LoVo (cell line): ENCODE data around the gene XYLB.
"Not testable (repeated sequence)": the region's sequence is repeated elsewhere in the genome, so short reads cannot be mapped to it uniquely, and the experiment has no call there.

ENCODE experiments used
- DNase-seq: peaks from one replicate; pipeline ENCODE4 v3.0.0-alpha.2; 2016; ENCODE audit warnings: low spot score

The XYLB gene

DNA sequence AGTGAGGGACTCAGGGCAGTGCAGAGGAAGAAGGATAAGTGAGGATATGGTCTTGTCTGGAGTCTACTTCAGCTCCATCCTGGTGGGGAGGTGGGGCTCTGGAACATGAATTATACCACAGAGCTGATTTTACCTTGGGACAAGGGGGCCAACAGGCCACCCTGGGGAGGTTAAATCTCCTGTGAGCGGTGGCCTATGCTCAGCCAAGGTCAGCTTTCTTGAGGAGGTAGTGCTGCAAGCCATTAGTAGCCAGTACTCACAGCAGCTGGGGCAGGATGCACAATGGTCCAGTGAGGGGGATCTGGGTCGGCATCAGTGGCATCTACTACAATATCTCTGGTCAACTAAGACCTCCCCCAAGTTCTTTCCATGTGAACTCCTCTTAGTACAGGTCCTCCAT lies 49.7 kb downstream of the XYLB start:
- no peak for DNase-seq

DNA sequence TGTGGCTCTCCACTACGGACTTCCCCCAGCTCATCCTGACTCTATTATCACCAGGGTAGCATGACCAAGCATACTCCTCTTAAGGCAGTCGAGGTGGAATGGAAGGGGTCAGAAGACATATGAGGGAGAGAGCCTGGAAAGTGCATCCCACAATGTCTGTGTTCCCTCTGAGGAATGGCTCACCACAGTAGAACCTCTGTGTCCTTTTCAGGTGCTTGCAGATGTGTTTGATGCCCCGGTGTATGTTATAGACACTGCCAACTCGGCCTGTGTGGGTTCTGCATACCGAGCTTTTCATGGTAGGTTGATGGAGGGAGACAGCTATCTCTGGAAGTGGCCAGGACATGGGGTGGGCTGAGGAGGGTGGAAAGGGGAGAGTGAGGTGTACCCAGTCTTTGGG lies 50.3 kb downstream of the XYLB start:
- DNase-seq = no peak

DNA sequence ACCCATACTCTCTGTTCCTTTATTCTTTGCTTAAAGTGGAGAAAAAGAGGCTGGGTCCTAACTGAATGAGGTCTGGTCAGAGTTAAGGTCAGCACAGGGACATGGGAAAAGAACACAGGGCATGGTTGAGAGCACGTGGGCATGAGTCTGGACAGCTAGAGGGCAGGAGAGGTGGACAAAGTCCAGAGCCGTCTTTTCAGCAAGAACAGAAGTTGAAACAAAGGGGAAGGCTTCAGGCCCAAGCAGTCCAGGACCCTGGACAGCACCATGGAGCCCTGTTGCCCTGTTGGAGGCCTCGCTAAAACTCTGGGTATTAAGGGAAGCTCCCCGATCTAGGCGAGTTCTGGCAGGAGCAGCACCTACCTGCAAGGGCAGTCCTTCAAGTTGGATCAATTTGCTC lies 50.7 kb downstream of the XYLB start:
- DNase-seq = no peak

DNA sequence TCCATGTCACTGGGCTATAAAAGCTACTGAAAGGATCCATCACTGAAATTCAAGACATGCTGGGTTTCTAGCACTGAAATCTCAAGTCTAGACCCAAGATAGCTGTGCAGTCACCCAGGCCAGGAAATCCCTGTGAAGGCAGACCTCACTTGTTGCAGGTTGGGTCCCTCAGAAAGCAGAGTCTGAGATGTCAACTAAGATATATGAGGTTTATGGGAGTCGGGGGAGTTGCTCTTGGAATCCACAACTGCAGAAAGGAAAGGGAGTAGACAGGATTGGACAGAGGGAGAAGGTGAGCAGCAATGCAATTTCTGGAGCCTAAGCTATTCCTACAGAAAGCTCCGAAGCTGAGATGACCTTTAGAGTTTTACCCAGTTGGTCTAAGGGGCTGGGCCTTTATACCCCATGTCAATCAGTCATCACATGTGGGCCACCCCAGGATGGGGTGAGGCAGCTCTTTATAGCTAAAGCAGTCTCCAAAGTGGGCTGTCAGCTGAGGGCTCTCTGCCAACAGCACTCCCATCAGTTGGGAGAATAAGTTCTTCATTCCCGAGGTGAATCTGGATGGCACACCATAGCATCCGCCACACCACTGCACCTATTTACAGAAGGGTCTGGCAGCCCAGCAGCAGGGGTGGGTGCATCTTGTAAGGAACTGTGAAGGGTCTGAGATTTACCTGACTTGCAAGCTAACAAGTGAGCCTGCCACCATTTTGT lies 54.8 kb downstream of the XYLB start:
- DNase-seq = no peak

DNA sequence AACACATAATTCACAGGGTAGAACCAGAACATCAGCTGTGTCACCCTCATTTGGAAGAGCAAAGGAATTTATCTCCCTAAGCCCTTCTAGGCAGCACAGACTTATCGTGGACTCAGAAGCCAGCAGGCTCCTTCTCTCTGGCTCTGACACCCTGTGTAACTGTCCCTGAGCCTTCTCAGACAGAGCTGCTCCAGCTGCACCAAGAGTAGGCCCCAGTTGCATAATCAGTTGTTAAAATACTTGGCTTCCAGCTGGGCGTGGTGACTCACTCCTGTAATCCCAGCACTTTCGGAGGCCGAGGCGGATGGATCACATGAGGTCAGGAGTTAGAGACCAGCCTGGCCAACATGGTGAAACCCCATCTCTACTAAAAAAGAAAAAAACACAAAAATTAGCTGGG lies 57.7 kb downstream of the XYLB start:
- no peak for DNase-seq

DNA sequence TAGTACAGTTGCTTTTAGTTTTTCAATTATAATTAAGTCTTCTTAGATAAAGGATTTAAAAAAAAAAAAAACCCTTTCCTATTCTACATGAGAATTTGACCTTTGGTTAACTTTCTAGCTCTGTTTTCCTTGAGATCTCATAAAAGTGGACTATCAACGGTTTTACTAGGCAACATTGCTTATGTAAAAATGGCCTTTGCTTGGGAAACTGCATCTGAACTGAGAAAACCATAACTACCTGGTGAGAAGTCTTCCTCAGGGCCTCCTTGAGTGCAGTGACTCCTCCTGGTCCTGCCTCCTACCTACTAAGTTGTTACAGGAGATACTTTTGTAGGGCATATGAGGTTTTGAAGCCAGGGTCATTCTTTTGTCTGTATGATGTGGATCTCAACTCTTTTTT lies 65.0 kb downstream of the XYLB start:
- no peak for DNase-seq

DNA sequence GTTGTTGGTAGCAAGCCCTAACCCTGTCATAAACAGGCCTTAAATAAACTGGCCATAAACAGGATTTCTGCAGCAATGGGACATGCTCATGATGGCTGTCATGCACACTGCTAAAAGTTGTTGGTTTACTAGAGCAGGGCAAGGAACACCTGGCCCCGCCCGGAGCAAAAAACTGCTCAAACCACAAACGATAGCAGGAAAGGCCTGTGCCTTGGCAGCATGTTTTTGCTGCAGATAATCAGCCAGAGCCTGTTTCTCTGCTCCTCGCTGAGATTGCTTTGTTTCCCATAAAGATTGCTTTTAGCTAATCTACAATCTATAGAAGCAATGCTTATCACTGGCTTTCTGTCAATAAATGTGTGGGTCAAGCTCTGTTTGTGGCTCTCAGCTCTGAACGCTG lies 74.2 kb downstream of the XYLB start:
- not testable (repeated sequence) for DNase-seq

DNA sequence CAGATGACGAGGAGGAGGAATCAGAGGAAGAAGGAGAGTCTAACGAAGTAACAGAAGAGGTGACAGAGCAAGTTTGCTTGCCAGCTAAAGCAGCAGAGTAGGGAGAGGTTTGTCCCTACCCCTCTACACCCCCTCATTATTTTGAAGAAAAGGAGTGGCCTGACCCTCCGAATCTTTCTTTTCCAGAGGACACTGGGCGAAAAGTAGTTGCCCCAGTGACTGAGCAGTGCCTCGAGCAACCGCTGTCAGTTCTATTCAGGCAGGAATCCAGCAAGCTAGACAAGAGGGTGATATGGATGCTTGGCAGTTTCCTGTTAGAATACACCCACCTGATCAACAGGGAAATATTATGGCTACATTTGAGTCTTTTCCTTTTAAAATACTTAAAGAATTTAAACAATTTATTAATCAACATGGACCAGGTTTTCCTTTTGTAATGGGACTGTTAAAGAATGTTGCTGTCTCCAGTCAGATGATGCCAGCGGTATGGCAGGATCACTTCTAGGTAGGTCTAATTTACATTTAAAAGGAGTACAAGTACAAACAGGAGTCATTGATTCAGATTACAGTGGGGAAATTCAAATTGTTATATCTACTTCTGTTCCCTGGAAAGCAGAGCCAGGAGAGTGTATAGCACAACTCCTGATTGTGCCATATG lies 75.2 kb downstream of the XYLB start:
- DNase-seq = no peak

DNA sequence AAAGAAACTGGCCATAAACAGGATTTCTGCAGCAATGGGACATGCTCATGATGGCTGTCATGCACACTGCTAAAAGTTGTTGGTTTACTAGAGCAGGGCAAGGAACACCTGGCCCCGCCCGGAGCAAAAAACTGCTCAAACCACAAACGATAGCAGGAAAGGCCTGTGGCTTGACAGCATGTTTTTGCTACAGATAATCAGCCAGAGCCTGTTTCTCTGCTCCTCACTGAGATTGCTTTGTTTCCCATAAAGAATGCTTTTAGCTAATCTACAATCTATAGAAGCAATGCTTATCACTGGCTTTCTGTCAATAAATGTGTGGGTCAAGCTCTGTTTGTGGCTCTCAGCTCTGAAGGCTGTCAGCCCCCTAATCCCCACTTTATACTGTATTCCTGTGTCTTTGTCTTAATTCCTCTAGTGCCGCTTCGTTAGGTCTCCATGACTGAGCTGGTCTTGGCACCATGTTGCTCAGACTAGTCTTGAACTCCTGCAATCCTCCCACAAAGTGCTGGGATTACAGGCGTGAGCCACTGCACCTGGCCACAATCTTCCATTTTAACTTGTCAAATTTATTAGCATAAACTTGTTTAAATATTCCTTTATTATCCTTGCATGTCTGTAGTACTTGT lies 80.3 kb downstream of the XYLB start:
- DNase-seq = not testable (repeated sequence)

DNA sequence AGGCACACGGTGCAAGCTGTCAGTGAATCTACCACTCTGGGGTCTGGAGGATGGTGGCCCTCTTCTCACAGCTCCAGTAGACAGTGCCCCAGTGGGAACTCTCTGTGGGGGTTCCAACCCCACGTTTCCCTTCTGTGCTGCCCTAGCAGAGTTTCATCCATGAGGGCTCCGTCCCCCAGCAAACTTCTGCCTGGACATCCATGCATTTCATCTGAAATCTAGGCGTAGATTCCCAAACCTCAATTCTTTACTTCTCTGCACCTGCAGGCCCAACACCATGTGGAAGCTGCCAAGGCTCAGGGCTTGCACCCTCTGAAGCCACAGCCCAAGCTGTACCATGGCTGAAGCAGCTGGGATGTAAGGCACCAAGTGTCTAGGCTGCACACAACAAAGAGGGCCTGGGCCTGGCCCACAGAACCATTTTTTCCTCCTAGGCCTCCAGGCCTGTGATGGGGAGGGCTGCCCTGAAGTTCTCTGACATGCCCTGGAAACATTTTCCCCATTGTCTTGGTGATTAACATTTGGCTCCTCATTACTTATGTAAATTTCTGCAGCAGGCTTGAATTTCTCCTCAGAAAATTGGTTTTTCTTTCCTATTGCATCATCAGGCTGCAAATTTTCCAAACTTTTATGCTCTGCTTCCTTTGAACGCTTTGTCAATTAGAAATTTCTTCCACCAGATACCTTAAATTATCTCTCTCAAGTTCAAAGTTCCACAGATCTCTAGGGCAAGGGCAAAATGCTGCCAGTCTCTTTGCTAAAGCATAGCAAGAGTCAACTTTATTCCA lies 86.5 kb downstream of the XYLB start:
- DNase-seq = not testable (repeated sequence)

DNA sequence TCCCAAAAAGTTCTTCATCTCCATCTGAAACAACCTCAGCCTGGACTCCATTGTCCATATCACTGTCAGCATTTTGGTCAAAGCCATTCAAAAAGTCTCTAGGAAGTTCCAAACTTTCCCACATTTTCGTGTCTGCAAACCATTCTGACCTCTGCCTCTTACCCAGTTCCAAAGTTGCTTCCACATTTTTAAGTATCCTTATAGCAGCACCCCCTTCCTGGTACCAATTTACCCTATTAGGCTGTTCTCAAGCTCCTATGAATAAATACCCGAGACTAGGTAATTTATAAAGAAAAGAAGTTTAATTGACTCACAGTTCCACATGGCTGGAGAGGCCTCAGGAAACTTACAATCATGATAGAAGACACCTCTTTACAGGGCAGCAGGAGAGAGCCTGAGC lies 87.1 kb downstream of the XYLB start:
- not testable (repeated sequence) for DNase-seq

DNA sequence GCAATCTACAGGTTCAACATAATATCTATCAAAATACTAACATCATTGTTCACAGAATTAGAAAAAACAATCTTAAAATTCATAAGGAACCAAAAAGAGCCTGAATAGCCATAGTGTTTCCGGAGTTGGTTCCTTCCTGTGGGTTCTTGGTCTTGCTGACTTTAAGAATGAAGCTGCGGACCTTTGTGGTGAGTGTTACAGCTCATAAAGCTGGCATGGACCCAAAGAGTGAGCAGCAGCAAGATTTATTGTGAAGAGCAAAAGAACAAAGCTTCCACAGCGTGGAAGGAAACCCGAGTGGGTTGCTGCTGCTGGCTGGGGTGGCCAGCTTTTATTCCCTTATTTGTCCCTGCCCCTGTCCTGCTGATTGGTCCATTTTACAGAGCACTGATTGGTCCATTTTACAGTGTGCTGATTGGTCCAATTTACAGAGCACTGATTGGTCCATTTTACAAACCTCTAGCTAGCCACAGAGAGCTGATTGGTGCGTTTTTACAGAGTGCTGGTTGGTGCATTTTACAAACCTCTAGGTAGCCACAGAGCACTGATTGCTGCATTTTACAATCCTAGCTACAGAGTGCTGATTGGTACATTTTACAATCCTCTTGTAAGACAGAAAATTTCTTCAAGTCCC lies 92.0 kb downstream of the XYLB start:
- not testable (repeated sequence) for DNase-seq

DNA sequence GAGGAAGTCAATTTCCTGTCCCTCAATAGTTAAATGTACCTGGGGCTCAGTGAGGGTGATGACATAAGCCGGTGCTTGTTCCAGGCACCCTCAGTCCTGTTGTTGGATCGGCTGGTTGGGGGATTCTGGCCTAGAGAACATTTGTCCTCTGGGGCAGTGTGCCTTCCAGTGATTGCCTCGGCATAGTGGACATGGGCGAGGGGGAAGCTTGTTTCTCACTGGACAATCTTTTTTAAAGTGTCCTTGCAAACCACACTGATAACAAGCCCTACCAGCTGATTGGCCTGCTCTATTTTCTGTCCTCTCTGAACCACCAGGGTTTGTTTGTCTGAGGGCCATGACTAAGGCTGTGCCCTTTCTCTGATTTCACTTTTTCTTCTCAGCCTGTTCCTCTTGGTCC lies 96.6 kb downstream of the XYLB start:
- DNase-seq = not testable (repeated sequence)

DNA sequence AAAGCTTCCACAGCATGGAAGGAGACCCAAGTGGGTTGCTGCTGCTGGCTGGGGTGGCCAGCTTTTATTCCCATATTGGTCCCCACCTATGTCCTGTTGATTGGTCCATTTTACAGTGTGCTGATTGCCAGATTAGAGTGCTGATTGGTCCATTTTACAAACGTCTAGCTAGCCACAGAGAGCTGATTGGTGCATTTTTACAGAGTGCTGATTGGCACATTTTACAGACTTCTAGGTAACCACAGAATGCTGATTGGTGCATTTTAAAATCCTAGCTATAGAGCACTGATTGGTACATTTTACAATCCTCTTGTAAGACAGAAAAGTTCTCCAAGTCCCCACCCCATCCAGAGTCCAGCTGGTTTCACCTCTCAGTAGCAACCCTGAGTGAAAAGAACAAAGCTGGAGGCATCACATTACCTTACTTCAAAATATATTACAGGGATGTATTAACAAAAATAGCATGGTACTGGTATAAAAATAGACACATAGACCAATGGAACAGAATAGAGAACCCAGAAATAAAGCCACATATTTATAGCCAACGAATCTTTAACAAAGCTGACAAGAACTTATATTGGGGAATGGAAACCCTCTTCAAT lies 99.6 kb downstream of the XYLB start:
- no peak for DNase-seq

DNA sequence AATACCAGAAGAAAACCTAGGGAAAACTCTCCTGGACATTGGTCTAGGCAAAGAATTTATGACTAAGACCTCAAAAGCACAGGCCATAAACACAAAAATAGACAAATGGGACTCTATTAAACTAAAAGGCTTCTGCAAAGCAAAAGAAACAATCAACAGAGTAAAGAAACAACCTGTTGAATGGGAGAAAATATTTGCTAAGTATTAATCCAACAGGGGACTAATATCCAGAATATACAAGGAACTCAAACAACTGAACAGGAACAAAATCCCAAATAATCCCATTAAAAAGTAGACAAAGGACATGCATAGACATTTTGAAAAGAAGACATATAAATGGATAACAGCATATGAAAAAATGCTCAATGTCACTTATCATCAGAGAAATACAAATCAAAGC lies 100.2 kb downstream of the XYLB start:
- DNase-seq = no peak

DNA sequence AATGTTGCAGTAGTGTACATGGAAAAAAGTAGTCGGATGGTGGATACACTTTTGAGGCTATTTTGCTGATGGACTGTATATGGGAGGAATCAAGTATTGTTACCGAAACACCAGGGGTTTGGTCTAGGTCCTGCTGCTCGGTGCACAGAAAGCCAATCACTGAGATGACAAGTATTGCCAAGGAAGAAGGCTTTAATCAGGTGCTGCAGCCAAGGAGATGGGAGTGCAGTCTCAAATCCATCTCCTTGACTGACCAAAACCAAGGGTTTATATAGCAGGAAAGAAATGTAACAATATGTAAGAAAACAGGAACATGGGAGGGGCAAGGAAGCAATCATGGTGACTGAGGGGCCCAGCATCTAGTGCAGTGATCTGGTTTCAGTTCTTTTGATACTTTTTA lies 104.3 kb downstream of the XYLB start:
- DNase-seq = no peak

DNA sequence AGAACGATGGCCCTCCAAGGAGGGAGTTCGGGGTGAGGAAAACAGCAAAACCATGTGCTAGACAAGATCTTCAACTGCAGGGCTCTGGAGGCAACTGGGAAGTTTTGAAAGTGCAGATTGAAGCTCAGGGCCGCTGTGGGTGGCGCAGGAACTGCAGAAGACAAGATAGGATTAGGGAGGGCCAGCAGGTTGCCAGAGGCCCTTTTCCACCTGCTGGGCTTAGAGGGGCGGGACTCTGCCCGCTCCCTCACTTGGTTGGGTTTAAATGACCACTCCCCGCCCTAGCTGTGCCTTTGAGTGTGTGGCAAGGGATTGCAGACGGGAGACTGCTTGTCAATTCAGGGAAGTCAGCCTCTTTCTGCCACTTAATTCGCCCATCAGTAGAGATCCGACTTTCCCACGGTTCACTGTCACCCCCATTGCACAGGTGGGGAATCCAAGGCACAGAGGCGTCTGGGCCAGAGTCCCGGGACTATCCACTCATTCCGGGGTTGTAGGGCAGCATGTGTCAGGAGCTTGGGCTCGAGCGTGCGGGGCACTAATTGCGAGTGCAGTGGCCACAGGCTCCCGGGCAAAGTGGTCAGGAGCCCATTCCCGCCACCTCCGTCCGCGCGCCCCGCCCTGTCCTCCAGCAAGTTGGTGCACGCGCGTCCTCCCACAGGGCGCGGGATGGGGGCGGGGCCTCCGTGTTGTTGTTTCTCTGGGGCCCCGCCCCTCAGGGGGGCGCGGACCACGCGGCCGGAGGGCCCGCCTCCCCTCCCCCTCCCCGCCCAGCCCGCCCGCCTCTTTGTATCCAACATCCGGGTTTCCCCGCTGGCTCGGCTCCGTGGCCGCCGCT lies 106.7 kb downstream of the XYLB start, which contains the start of gene ACVR2B:
Gene ACVR2B (plus strand): TSS at position 816 of the 838 bp plus-strand sequence. CDS start 433 bp downstream, outside the sequence.
- peak; percentile 81 for DNase-seq

DNA sequence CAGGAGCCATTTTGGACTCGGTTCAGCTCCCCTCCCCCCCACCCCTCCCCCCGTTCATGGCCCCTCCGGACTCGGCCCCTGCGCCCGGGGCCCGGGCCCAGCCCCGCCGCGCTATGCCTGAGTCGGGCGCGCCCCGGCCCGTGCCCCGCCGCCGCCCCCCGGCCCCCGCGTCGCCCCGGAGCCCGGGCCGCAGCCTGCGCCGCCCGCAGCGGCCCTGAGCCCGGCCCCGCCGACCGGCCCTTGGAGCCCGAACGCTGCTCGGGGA lies 107.3 kb downstream of the XYLB start:
- no peak for DNase-seq

DNA sequence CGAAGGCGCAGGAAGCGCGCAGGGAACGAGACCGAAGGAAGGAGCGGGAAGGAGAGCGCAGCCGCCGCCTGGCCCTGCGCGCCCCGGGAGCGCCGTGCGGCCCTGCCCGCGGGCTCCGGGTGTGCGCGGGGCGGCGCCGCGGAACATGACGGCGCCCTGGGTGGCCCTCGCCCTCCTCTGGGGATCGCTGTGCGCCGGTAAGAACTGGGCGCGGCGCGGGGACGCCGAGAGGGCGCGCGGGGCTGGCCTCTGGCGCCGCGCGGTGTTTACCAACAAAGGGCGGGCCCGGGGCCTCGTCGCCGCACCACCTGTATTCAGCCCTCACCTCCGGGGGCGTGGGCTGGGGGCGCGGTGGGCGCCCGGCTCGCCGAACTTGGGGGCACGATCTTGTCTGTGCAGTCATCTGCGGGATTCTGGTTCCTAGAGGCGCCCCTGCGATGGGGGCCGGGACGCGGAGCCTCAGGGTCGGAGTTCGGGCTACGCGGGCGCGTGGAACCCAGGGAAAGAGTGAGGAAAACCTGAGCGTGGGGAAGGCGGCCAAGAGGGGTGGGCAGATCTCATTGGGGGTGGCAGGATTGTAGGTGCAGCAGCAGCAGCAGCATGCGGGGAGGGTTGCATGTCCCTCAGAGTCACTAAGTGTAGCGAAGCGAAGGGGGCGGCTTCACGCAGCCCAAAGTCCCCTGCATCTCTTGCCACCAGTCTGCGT lies 107.7 kb downstream of the XYLB start:
- DNase-seq = peak; percentile 46
